PFSK-1 (cell line): ENCODE results near the gene SERGEF.

Experiments used
- POLR2AphosphoS5 ChIP-seq: IDR thresholded peaks from 2 replicates; pipeline ENCODE4 v1.6.1; 2012; ENCODE audit warnings: low read depth, mild to moderate bottlenecking, control low read depth, low read length, moderate library complexity
- SIN3A ChIP-seq: IDR thresholded peaks from 2 replicates; pipeline ENCODE4 v1.6.1; 2012; ENCODE audit warnings: mild to moderate bottlenecking, low read length, moderate library complexity, borderline replicate concordance; ENCODE audit not compliant: insufficient read depth
- TAF1 ChIP-seq: IDR thresholded peaks from 2 replicates; pipeline ENCODE4 v1.6.1; 2012; ENCODE audit warnings: low read length, control low read depth, borderline replicate concordance; ENCODE audit not compliant: insufficient read depth
- TF ChIP-seq, protein P1 (sequence below), 2 experiments: IDR thresholded peaks; 2 replicates each; pipeline versions ENCODE4 v1.6.1 to v1.8.0; 2011 to 2012; ENCODE audit warnings: low read depth in 2 of 2, low read length in 2 of 2, control low read depth in 1 of 2, inconsistent platforms in 1 of 2, mild to moderate bottlenecking in 1 of 2, moderate library complexity in 1 of 2; ENCODE audit not compliant: insufficient read depth in 1 of 2

- TF ChIP-seq, protein P1, sequence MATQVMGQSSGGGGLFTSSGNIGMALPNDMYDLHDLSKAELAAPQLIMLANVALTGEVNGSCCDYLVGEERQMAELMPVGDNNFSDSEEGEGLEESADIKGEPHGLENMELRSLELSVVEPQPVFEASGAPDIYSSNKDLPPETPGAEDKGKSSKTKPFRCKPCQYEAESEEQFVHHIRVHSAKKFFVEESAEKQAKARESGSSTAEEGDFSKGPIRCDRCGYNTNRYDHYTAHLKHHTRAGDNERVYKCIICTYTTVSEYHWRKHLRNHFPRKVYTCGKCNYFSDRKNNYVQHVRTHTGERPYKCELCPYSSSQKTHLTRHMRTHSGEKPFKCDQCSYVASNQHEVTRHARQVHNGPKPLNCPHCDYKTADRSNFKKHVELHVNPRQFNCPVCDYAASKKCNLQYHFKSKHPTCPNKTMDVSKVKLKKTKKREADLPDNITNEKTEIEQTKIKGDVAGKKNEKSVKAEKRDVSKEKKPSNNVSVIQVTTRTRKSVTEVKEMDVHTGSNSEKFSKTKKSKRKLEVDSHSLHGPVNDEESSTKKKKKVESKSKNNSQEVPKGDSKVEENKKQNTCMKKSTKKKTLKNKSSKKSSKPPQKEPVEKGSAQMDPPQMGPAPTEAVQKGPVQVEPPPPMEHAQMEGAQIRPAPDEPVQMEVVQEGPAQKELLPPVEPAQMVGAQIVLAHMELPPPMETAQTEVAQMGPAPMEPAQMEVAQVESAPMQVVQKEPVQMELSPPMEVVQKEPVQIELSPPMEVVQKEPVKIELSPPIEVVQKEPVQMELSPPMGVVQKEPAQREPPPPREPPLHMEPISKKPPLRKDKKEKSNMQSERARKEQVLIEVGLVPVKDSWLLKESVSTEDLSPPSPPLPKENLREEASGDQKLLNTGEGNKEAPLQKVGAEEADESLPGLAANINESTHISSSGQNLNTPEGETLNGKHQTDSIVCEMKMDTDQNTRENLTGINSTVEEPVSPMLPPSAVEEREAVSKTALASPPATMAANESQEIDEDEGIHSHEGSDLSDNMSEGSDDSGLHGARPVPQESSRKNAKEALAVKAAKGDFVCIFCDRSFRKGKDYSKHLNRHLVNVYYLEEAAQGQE (IDR thresholded peaks at IDR 0.05; ENCODE audit: insufficient read depth in 1 of 2, low read depth in 2 of 2, low read length in 2 of 2): no peak
- no peak for TF ChIP-seq TAF1
- no peak for TF ChIP-seq POLR2AphosphoS5
- TF ChIP-seq SIN3A: no peak
These were observed 239.2 kb downstream of the SERGEF start for GRCh38 chr11:17773674-17774073.
